ENCODE measurements around the gene ELN. TPM values are rescaled to one million over a fixed set of nuclear protein-coding genes. Genes with fewer than 3 reads are reported as not detected.

The ELN gene
- total RNA-seq, 2 experiments from 2014 or later, result not detected

- ChIA-PET CTCF (interaction anchor here (1.0 to 1.8 kb wide), 2 partner anchors 11 to 31 kb away, joined by 3 to 5 read pairs; no protein-coding TSS in a partner anchor), POLR2A (no interaction called here)
- Mint-ChIP-seq H3K36me3 (ENCODE audit: low read depth) (no peaks in the 10 kb centered on the region), H3K4me1 (peaks cover 6% of the 10 kb centered on the region), H3K27me3 (peaks cover 10% of the 10 kb centered on the region), H3K4me3 (no peak overlapping the region), H3K27ac (no peak overlapping the region), H3K9me3 (no peaks in the 10 kb centered on the region)
- DNase-seq, result no peak
Measured at GRCh38 chr7:74057216-74057925, 29.4 kb downstream of the ELN start.

- ChIA-PET POLR2A (interaction anchor here (0.7 kb wide), 1 partner anchor 55 kb away, joined by 3 read pairs; no protein-coding TSS in a partner anchor), CTCF (interaction anchor here (0.7 to 1.8 kb wide), 3 partner anchors 10 to 149 kb away, joined by 3 to 5 read pairs (median 4); no protein-coding TSS in a partner anchor)
- Mint-ChIP-seq H3K4me1 (peaks cover 9% of the 10 kb centered on the region), H3K4me3 (no peak overlapping the region), H3K9me3 (no peaks in the 10 kb centered on the region), H3K27me3 (peaks cover 10% of the 10 kb centered on the region), H3K36me3 (ENCODE audit: low read depth) (no peaks in the 10 kb centered on the region), H3K27ac (no peak overlapping the region)
- no peak for DNase-seq
Measured at GRCh38 chr7:74057987-74058386, 30.0 kb downstream of the ELN start.

GRCh38 chr7:74058486-74058885 is 30.5 kb downstream of the ELN start:
- H3K36me3 Mint-ChIP-seq (ENCODE audit: low read depth), result no peaks in the 10 kb centered on the region
- H3K4me3 Mint-ChIP-seq, result no peak overlapping the region
- H3K4me1 Mint-ChIP-seq, result peaks cover 10% of the 10 kb centered on the region
- DNase-seq, result no peak
- no peaks in the 10 kb centered on the region for H3K9me3 Mint-ChIP-seq
- peaks cover 10% of the 10 kb centered on the region for H3K27me3 Mint-ChIP-seq
- ChIA-PET POLR2A (interaction anchor here (0.7 kb wide), 1 partner anchor 56 kb away, joined by 3 read pairs; no protein-coding TSS in a partner anchor), CTCF (interaction anchor here (0.7 to 1.8 kb wide), 3 partner anchors 10 to 148 kb away, joined by 3 to 5 read pairs (median 4); no protein-coding TSS in a partner anchor)
- no peak overlapping the region for H3K27ac Mint-ChIP-seq

DNA sequence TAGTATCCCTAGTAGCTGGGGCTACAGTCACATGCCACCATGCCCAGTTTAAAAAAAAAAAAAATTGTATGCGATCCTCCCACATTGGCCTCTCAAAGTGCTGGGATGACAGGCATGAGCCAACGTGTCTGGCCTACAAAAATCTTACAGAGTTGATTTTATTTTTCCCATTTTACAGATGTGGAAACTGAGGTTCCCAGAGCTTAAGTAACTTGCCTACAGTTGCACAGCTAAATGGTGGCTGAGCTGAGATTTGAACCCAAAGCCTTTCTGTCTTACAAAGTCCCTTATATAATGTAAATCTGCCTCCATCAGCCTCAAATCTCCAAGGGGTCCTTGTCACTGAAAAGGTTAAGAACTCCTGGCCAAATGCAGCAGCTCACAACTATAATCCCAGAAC is 31.1 kb downstream of the ELN start:
- Mint-ChIP-seq H3K9me3 (no peaks in the 10 kb centered on the region), H3K36me3 (ENCODE audit: low read depth) (no peaks in the 10 kb centered on the region), H3K4me3 (no peak overlapping the region), H3K4me1 (peaks cover 11% of the 10 kb centered on the region), H3K27me3 (peaks cover 10% of the 10 kb centered on the region), H3K27ac (no peak overlapping the region)
- no peak for DNase-seq
- ChIA-PET CTCF (interaction anchor here (1.2 to 1.8 kb wide), 2 partner anchors 9 to 148 kb away, joined by 4 to 5 read pairs; no protein-coding TSS in a partner anchor), POLR2A (interaction anchor here (1.0 kb wide), 1 partner anchor 25 kb away, joined by 3 read pairs; the partner anchor contains the start of gene LIMK1)

- Mint-ChIP-seq H3K27ac (no peak overlapping the region), H3K27me3 (peaks cover 10% of the 10 kb centered on the region), H3K9me3 (no peaks in the 10 kb centered on the region), H3K4me1 (peaks cover 11% of the 10 kb centered on the region), H3K4me3 (no peak overlapping the region), H3K36me3 (ENCODE audit: low read depth) (no peaks in the 10 kb centered on the region)
- POLR2A ChIA-PET, result interaction anchor here (1.0 kb wide), 1 partner anchor 24 kb away, joined by 3 read pairs; the partner anchor contains the start of gene LIMK1
- CTCF ChIA-PET, result interaction anchor here (1.1 kb wide), 1 partner anchor 33 kb away, joined by 3 read pairs; no protein-coding TSS in a partner anchor
- DNase-seq, result no peak
Measured at GRCh38 chr7:74059681-74060588, 32.0 kb downstream of the ELN start.

DNA sequence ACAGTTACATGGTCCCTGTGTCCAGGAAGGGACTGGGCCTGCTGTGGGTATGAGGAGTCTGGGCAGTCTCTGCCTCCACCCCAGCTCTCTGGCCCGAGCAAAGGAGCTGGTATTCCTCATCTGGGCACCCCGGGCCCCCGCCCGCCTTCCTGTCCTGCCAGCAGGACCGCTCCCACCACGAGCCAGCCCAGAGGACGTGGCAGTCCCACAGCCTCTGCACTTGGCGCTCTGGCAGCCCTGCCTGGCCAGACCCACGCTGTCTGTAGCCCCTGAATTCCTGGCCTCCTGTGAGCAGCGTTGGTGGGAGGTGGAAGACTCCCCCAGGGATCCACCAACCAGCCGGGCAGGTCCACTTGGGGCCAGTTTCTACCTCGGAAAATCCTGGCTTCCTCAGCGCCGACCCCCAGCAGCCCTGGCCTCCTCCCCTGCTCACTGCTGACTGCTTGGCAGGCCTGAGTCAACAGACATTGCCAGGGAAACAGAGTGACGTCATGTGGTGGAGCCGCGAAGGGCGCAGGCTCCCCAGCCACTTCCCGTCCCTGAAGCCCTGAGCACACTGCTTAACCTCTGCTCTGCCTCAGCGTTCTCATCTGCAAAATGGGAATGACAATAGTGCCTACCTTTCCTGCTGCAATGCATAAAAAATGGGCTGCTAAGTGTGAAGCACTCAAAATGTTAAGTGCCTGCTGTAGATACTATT is 34.0 kb downstream of the ELN start:
- Mint-ChIP-seq H3K4me3 (peak overlapping the region; percentile 53), H3K36me3 (ENCODE audit: low read depth) (no peaks in the 10 kb centered on the region), H3K27me3 (peaks cover 10% of the 10 kb centered on the region), H3K9me3 (no peaks in the 10 kb centered on the region), H3K27ac (peak overlapping the region; percentile 79), H3K4me1 (peaks cover 11% of the 10 kb centered on the region)
- POLR2A ChIA-PET, result no interaction called here
- CTCF ChIA-PET, result interaction anchor here (0.6 kb wide), 1 partner anchor 89 kb away, joined by 5 read pairs; no protein-coding TSS in a partner anchor
- peak; percentile 86 for DNase-seq

- no peaks in the 10 kb centered on the region for H3K36me3 Mint-ChIP-seq (ENCODE audit: low read depth)
- H3K27ac Mint-ChIP-seq, result no peak overlapping the region
- no peak for DNase-seq
- H3K27me3 Mint-ChIP-seq, result peaks cover 6% of the 10 kb centered on the region
- POLR2A ChIA-PET, result no interaction called here
- CTCF ChIA-PET, result no interaction called here
- H3K4me3 Mint-ChIP-seq, result no peak overlapping the region
- H3K4me1 Mint-ChIP-seq, result peaks cover 11% of the 10 kb centered on the region
- no peaks in the 10 kb centered on the region for H3K9me3 Mint-ChIP-seq
Measured at GRCh38 chr7:74063223-74063641, 35.3 kb downstream of the ELN start.

- no peak overlapping the region for H3K27ac Mint-ChIP-seq
- H3K4me1 Mint-ChIP-seq, result peaks cover 11% of the 10 kb centered on the region
- peaks cover 2% of the 10 kb centered on the region for H3K27me3 Mint-ChIP-seq
- H3K36me3 Mint-ChIP-seq (ENCODE audit: low read depth), result no peaks in the 10 kb centered on the region
- no peaks in the 10 kb centered on the region for H3K9me3 Mint-ChIP-seq
- ChIA-PET CTCF (interaction anchor here (1.4 kb wide), 1 partner anchor 37 kb away, joined by 5 read pairs; no protein-coding TSS in a partner anchor), POLR2A (no interaction called here)
- no peak overlapping the region for H3K4me3 Mint-ChIP-seq
- DNase-seq, result no peak
Measured at GRCh38 chr7:74063646-74064045, 35.7 kb downstream of the ELN start.

- H3K4me3 Mint-ChIP-seq, result no peak overlapping the region
- peaks cover 13% of the 10 kb centered on the region for H3K4me1 Mint-ChIP-seq
- H3K27ac Mint-ChIP-seq, result no peak overlapping the region
- no peaks in the 10 kb centered on the region for H3K9me3 Mint-ChIP-seq
- peaks cover 2% of the 10 kb centered on the region for H3K27me3 Mint-ChIP-seq
- ChIA-PET POLR2A (interaction anchor here (0.7 to 1.5 kb wide), 2 partner anchors 18 to 109 kb away, joined by 3 to 9 read pairs; partner anchors contain the start of gene EIF4H), CTCF (interaction anchor here (0.6 to 1.9 kb wide), 6 partner anchors 38 to 585 kb away, joined by 3 to 7 read pairs (median 6); no protein-coding TSS in a partner anchor)
- H3K36me3 Mint-ChIP-seq (ENCODE audit: low read depth), result no peaks in the 10 kb centered on the region
- no peak for DNase-seq
Measured at GRCh38 chr7:74064696-74065095, 36.7 kb downstream of the ELN start.

DNA sequence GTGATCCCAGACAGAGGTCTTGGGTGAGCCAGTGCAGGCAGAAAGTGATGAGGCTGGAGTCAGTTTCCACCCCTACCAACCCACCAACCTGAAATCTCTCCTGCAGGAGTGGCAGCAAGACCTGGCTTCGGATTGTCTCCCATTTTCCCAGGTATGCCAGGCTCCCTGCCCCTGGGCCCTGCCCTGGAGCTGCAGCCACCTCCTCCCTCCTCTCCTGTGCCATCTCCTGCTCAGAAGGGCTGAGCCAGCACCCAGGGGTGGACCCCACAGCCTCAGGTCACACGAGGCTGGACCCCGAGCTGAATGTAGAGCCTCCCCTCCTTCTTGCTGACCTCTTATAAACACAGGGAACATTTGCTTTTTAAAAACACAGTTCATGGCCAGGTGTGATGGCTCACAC is 38.7 kb downstream of the ELN start:
- CTCF ChIA-PET, result interaction anchor here (0.5 to 2.5 kb wide), 4 partner anchors 39 to 335 kb away, joined by 3 to 12 read pairs (median 4); no protein-coding TSS in a partner anchor
- H3K27me3 Mint-ChIP-seq, result no peaks in the 10 kb centered on the region
- POLR2A ChIA-PET, result interaction anchor here (4.3 kb wide), 1 partner anchor 18 kb away, joined by 27 read pairs; the partner anchor contains the start of gene LIMK1
- DNase-seq, result no peak
- no peaks in the 10 kb centered on the region for H3K9me3 Mint-ChIP-seq
- H3K4me1 Mint-ChIP-seq, result peaks cover 13% of the 10 kb centered on the region
- no peak overlapping the region for H3K27ac Mint-ChIP-seq
- H3K36me3 Mint-ChIP-seq (ENCODE audit: low read depth), result no peaks in the 10 kb centered on the region
- no peak overlapping the region for H3K4me3 Mint-ChIP-seq

DNA sequence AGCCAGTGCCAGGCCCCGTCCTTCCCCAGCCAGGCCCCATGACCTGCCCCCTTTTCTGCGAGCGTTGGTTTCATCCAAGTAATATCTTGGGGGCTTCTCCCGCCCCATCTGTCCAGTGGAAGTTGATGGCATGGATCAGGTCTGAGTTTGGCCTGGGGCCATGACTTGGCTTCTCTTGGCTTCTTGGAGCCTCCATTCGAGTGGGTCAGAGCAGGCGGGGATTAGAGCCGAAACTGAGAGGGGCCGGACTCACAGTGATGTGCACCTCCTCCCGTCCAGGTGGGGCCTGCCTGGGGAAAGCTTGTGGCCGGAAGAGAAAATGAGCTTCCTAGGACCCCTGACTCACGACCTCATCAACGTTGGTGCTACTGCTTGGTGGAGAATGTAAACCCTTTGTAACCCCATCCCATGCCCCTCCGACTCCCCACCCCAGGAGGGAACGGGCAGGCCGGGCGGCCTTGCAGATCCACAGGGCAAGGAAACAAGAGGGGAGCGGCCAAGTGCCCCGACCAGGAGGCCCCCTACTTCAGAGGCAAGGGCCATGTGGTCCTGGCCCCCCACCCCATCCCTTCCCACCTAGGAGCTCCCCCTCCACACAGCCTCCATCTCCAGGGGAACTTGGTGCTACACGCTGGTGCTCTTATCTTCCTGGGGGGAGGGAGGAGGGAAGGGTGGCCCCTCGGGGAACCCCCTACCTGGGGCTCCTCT is 40.6 kb downstream of the ELN start:
- ChIA-PET CTCF (interaction anchor here (0.7 to 3.9 kb wide), 17 partner anchors 10 to 333 kb away, joined by 3 to 19 read pairs (median 5); partner anchors contain the start of genes EIF4H and LIMK1), POLR2A (interaction anchor here (1.2 to 4.3 kb wide), 3 partner anchors 16 to 125 kb away, joined by 3 to 27 read pairs (median 4); partner anchors contain the start of genes EIF4H and LIMK1)
- no peak for DNase-seq
- Mint-ChIP-seq H3K4me1 (peaks cover 2% of the 10 kb centered on the region), H3K4me3 (no peak overlapping the region), H3K27ac (no peak overlapping the region), H3K9me3 (no peaks in the 10 kb centered on the region), H3K27me3 (no peaks in the 10 kb centered on the region), H3K36me3 (ENCODE audit: low read depth) (no peaks in the 10 kb centered on the region)

Measured in activated CD4-positive, alpha-beta memory T cell treated with anti-CD3 and anti-CD28 coated beads, Interleukin-2, amount 10 ng/mL, durations not matched to agents 7 days and 5 days (primary cell).